DMS153 (cell line): ENCODE data around the gene VASN.

Source experiments
- DNase-seq: peaks from one replicate; lab custom pipeline; 2025; lab: John Stamatoyannopoulos, UW

VASN gene

DNA sequence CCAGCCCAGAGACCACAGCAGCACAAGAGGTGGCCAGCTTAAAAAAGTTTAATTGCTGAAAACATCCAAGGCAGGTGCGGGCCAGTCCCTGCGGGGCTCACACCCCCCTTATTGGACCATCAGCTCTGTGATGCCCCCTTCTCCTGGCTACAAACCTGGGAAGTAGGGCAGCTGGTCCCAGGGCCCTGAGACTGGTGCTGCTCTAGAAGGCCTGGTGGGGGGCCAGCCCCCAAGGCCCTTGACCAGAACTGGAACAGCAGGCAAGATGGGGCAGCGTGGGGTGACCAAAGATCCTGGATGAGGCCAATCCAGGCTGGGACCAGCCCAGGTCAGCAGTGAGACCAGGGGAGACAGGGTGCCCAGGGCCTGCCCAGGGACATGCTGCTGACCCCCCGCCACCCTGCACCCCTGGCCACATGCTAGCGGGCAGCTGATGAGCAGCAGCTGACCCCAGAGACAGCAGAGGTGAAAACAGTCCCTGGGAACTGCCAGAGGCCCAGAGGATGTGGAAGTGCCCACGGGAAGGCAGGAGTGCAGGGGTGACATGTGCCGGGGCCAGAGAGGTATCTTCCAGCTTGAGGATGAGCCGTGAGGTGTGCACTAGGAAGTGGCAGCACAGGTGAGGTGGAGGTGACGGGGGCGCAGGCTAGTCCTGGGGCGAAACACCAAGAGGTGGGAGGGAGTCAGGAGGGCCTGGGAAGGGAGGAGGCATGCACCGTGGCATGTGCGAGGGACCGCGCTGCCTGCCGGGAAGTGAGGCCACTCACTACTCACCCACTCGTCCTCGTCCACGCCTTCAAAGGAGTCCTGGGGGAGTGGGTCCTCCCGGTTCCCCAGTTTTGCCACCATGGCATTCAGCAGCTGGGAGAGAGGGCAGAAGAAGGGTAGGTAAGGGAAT is 16.9 kb upstream of the VASN start:
- DNase-seq = no peak

DNA sequence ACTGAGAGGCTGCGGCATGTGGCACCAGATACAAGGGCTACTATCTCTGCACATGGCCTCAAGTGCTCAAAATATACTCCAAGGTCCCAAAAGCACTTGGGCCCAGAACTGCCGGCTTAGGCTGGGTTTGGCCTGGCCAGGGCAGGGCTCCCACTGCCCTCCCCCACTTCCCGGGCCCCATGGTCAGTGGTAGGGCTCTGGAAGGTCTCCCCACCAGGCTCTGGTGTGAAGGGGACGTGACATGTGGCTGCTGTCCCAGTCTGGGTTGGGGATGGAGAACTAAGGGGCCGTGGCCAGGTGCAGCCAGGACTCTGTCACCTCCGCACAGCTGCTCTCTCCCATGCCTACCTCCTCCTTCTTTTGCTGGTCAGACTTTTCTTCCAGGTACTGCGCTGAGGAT is 14.8 kb upstream of the VASN start:
- DNase-seq = no peak

DNA sequence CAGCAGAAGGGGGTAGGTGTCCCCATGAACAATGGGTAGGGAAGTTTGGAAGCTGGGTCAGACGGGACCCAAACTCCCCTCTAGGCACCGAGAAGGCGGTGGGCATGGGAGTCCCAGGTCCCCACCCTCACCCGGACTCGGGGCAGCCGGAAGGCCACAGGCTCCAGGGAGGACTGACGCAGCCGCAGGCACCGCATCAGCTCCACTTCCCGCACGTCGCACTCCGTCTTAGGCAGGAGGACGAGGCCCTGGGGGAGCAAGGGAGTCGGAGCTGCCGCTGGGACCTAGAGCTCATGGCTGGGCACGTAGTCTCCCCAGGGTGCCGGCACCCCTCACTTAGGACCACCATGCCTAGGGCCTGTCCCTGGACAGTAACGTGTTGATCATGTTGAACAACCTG is 13.4 kb upstream of the VASN start:
- no peak for DNase-seq

DNA sequence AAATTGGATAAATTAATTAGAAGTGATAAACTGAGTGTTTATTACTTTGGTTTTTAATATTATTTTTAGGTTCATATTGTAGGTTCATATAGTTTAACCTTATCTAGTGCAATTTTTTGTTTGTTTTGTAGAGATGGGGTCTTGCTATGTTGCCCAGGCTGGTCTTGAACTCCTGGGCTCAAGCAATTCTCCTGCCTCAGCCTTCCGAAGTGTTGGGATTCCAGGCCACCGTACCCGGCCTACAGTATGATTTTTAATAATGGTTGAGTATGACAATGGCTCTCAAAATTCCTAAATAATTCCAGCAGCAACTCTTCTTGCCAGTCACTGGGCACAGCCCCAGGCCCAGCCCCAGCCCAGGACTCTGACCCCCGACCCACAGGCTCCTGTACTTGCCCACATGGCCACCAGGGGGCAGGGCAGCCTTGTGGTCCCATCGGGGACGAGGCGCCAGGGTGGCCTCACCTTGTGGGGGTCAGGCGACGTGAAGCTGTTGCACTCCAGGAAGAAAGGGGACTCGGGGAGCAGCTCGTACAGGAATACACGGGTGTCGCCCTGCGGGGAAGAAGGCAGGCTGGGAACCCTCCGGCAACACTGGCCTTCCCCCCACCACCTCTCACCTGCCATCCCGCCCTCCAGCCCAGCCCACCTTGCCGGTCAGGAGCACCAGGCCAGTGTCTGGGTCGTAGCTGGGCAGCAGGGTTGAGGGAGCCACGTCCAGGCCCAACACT is 12.7 kb upstream of the VASN start:
- DNase-seq = no peak

DNA sequence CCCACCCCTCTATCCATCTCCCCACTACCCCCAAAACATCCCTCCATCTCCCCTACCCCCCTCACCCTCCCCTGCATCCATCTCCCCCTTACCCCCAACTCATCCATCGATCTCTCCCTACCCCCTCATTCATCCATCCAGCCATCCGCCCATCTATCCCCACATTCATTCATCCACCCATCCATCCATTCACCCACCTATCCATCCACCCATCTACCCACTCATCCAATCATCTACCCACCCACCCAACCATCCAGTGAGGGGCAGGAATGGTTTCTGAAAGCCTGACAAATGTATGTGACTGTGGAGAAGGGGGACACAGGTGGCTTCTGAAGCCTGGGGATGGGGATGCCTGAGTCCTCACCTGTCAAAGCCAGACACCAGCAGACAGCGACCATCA is 11.7 kb upstream of the VASN start:
- DNase-seq = no peak

DNA sequence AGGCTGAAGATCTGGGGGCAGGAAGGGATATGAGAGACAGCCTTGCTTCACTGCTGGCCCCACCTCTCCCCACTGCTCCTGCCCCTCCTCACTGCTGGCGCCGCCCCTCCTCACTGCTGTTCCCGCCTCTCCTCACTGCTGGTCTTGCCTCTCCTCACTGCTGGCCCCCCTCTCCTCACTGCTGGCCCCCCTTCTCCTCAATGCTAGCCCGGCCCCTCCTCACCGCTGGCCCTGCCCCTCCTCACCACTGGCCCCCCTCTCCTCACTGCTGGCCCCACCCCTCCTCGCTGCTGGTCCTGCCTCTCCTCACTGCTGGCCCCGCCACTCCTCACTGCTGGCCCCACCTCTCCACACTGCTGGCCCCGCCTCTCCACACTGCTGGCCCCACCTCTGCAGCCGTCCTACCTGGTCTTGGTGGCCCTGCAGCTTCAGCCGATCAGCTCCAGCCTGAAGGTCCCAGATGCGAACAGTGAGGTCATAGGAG is 11.1 kb upstream of the VASN start:
- DNase-seq = peak; percentile 4

DNA sequence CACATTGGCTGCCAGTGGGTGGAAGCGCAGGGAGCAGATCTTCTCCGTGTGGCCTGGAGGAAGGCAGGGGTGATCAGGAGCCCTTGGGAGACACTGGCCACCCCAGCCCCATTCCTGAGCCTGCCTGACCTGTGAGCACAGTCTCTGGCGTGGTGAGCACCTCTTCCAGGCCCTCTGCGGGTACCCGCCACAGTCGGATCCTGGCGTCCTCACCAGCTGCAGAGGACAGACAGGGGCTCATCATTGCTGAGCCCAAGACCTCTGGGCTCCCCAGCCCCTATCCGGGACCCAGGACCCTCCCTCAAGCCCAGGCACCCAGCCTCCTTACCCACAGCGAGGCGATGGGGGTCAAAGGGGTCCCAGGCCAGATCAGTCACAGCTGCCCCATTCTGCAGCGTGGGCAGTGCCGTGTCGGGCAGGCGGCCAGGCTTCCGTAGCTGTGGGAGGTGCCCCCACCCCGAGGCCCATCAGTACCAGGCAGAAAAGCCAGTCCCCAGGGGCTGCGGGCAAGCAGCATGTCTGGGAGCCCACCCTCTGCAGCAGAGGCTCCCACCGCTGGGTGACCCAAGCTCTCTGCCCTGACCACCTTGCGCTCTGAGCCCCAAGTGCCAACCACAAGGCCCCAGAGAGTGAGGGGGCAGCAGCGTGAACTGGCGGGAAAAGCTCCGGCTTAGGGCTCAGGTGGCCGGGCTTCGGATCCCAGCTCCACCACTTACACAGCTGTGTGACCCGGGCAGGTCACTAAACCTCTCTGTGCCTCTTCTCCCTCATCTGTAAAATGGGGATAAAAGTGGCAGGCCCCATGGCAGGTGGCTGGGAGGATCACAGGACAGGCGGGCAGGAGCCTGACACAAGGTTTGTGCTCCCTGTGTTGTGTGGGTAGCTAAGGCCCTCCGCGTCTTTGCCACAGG is 10.4 kb upstream of the VASN start:
- DNase-seq = no peak

DNA sequence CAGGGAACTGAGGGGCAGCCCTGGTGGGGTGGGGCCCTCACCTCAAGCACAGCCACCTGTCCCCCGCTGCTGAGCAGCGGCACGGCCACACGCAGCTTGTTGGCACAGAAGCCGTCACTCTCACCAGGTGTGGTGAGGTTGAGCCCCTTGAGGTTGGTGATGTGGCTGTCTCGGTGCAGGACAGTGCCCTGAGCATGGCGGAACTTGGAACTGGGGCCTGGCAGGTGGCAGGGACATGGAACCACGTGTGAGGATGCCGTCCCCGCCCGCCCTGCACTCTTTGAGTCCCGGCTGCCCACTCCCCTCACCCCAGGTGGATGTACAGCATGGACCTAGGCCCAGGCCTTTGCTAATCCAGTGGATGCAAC is 9.7 kb upstream of the VASN start:
- DNase-seq = no peak

DNA sequence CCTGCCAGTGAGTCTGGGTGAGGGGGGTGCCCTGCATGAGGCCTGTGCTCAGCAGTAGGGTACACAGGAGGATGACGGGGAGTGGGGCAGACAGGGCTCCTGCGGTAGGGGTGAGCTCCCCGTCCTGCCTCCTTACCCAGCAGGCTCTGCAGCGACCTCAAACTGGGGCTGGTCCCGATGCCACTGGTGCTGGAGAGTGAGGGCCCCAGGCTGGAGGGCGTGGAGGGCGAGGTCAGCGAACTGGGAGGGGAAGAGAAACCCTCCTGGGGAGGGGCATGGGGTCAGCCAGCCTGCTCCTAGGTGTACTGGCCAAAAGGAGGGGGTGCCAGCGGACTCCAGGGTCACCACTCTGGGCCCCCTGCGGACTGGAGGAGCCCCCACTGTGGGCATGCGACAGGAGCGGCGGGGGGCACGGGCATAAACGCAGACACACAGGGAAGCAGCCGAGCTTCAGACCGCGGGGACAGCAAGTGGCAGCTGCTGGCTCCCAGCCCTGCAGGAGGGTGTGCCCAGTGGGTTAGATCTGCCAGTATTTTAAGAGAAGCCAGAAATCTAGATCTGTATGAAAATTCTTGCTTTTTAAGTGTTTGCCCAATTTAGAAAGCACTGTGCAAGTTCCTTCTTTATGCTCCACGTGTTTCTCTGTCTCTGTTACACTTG is 9.0 kb upstream of the VASN start:
- DNase-seq = no peak

DNA sequence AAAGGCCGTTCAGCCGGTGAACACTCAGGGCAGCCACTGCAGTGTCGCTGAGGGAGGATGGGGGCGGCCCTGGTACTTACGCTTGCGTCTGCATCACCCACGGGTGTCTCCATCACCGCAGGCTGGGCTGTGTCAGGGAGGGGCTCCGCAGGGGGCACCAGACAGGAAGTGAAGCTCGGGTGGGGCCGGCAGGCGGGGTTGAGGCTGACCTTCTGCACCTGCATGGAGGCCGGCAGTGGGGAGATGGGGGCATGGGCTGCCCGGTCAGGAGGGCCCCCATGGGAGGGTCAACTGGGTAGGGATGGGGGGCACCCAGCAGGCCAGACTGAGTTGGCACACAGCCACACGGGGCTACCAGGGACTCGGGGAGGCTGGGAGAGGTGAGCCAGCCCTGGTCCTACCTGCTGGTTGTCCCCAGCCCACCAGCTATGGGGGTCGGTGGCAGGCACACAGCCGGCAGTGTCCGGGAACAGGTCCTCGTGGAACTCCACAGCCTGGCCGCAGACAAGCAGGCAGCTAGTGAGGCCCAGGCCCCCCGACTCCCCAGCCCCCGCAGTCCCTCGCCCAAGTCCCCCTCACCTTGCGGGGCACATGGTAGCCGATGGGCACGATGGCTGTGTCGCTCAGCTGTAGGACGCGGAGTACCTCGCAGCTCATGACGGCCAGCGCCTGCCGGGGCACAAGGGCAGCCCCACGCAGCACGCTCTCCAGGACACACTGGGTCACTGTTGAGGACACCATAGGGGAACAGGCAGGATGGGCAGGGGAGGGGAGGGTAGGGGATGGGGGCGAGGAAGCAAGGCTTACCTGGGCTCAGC is 7.2 kb upstream of the VASN start:
- no peak for DNase-seq

DNA sequence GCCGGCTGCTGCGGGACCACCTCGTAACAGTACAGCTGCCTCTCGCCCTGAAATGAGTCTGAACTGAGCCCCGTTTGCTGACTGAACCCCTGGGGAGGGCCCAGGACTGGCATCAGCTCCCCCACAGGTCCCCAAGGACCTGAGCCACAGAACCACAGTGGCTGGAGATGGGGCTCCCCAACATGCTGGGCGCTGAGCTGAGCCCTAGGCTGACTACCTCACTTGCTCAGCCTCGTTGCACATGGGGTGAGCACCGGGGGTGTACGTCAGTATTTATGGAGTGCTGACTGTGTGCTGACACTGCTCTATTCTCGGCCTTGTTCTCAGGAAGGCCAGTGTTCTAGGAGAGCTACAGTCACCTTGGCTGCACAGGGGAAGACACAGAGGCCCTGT is 6.6 kb upstream of the VASN start:
- no peak for DNase-seq

DNA sequence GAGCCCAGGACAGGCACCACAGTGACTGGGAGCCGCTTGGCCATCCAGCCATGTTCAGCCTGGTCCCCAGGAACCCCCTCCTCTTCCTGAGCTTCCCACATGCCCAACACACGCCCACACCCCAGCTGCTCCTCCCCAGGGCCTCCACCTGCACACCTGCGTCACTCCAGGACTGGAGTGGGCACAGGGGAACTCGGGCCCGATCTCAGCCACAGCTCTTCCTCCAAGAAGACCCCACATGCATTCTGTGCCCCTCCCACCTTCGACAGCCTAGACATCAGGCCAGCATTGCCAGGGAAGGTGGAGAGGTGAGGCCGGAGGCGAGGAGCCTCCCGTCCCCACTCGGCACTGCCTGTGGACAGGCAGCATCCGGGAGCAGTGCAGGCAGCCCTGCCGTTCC is 6.0 kb upstream of the VASN start:
- DNase-seq = no peak

DNA sequence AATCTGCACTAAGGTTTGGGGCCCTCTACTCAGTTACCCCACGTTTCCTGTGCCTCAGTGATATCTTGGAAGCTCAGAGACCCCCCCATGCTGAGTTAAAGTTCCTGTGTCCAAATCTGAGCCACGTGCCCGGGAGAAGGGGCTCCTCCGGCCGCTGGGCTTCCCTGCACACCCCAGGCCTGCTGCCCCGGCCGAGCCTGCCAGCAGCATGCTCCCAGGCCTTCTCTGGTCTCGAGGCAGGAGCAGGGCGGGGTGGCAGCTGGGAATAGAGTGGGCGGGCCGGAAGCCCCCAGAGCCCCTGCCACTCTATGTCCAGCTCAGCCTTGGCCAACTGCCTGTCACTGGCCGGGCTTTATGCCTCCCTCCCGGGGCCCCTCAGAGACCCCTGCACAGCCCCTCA is 5.6 kb upstream of the VASN start:
- DNase-seq = no peak

DNA sequence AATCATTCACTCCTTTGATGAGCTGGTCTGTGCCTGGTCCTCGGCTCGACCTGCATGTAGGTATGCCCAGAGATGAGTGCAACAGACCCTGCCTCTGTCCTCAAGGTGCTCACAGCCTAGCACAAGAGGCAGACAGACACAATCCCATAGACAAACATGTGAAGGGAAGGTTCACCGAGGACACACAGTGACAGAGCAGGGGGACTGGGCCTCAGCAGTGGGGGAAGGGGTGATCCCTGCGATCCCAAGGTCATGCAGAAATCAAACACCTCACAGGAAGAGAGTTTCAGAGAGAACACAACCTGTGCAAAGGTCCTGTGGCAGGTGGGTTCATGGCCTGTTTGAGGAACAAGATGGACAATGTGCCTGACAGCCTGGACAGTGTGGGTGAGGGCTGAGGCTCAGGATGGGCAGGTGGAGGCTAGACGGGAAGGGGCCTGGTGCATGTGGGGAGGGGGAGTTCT is 4.2 kb upstream of the VASN start:
- DNase-seq = no peak

DNA sequence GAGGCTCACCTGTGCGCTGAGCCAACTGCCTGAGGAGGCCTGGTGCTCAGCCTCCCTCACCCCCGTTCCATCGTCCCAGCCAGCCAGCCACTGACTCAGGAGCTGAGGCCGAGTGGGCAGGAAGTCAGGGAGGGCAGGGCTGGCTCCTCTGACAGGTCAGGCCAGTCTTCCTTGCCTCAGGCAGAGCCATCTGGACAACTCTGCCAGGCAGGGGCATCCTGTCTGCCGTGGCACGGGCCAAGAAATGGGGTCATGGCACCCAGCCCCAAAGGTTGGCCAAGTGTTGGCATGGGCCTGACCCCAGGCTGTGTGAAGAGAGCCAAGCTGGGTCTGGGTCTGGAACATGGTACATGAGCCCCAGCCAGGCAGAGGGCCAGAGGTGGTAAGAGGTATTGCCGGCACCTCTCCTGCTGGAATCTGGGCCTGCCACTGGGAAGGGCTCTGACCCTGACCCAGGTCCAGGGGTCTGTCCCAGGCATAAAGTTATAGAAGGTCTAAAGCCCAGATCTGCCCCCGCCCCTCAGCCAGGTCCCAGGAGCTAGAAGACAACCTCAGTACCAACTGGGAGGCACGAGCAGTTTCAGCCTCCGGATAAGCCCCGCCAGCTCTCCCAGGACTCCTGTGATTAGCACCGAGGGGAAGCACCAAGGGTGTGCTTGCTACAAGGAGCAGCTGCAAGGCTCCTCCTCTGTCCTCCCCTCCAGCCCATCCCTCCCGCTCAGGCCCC is 2.5 kb upstream of the VASN start:
- DNase-seq = no peak

DNA sequence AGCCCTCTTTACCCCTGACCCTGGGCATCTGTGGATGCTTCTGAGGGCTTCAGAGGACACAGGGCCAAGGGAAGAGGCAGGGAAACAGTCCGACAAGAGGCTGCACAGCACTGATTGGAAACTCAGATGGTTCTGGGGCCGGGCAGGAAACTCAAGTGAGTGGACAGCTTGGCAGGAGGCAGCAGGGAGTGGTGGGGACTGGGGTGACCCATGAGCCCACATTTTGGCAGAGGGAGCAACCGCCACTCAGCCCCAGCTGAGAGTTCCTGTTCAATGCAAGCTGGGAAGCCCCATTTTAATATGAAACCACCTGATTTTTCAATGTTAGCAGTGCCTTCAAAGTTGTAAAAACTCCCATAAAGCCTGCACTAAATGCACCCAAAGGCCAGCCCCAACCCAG is 1.5 kb upstream of the VASN start:
- DNase-seq = no peak

DNA sequence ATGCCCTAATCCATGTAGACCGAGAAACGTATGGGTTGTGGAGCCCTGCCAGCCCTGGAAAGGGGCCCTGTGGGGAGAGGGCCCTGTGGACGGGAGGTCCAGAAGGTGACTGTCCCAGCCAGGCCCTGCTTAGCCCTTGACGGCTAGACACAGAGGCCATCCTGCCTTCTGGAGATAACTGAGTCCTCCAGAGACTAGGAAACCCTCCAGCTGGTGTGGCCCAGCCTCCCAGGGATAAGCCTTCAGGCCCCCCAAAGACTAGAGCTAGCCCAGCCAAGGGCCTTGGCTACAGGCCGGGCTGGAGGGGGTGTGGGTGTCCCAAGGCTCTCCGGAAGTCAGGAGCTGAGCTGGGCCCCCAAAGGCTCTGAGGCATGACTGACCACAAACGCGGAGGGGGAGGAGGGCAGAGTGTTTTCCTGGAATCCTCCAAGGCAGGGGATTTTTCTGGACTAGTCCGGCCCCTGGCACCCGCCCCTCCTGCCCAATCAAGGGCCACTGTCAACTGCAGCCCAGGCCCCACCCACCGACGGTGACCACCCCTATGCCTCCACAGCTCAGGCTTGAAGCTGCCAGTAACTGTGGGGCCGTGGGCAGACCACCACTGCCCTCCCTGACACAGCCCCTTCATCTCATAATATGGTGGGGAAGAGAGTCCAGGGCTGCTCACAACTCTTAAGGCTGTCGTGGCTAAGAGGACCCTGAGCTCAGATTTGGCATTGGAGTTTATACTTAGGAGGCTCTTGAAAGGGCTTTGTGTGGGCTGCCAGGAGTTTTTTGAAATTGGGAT is 885 bp upstream of the VASN start:
- DNase-seq = no peak

DNA sequence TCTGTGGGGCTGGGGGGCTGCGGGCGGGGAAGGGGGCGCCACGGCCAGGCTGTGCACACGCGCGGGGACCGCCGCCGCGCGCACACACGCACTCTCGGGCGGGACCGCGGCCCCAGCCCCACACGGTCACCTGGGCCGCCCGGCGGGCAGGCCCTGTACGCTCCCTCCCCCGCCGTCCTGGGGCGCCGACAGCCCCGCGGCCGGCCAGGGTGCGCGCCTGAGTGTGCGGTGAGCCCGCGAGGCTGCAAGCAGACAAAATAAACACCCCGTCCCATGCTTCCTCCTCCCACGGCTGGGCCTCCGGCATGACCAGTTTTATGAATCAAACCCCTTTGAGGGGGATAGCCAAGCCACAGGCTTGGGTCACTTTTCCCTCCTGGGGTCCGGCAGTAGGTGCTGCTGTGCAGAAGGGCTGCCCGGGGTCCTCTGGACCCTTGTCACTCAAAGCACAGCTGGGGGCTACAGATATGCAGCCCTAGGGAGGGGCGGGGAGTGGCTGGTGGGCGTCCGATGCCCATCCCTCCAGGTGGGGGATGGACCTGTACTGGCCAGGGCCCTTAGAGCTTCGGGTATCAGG is 441 bp downstream of the VASN start:
- DNase-seq = no peak
